HUES6 (cell line): ENCODE data around the gene SEMA5A.

ENCODE experiments used
- H3K27ac ChIP-seq: 2 replicates; pipeline ENCODE4 v1.7.0; 2013; ENCODE audit warnings: low read depth, mild to moderate bottlenecking, low read length, inconsistent platforms
- H3K27me3 ChIP-seq: 2 replicates; pipeline ENCODE4 v1.6.1; 2013; ENCODE audit warnings: low read length; ENCODE audit not compliant: control insufficient read depth, insufficient read depth
- H3K36me3 ChIP-seq: 2 replicates; pipeline ENCODE4 v1.6.1; 2013; ENCODE audit warnings: low read length; ENCODE audit not compliant: control insufficient read depth, insufficient read depth
- H3K4me1 ChIP-seq: 2 replicates; pipeline ENCODE4 v1.6.1; 2013; ENCODE audit warnings: low read length; ENCODE audit not compliant: control insufficient read depth, insufficient read depth
- H3K4me3 ChIP-seq: 2 replicates; pipeline ENCODE4 v1.5.1; 2013; ENCODE audit warnings: low read depth, low read length
- H3K9ac ChIP-seq: one replicate; pipeline ENCODE4 v1.6.1; 2013; ENCODE audit warnings: mild to moderate bottlenecking, low read length
- H3K9me3 ChIP-seq: 2 replicates; pipeline ENCODE4 v1.6.1; 2013; ENCODE audit warnings: low read depth, low read length; ENCODE audit not compliant: control insufficient read depth, insufficient read depth

SEMA5A gene

GRCh38 chr5:9115093-9115492, 430.8 kb downstream of the SEMA5A start:
- H3K27me3 ChIP-seq = no peaks in the 10 kb centered on the region
- H3K4me3 ChIP-seq = no peak overlapping the region
- H3K9ac ChIP-seq = no peak overlapping the region
- no peaks in the 10 kb centered on the region for H3K9me3 ChIP-seq
- H3K36me3 ChIP-seq = no peaks in the 10 kb centered on the region
- H3K27ac ChIP-seq = no peak overlapping the region
- no peaks in the 10 kb centered on the region for H3K4me1 ChIP-seq

GRCh38 chr5:9112520-9113291, 433.2 kb downstream of the SEMA5A start:
- Histone ChIP-seq H3K27ac (no peak overlapping the region), H3K9ac (no peak overlapping the region), H3K36me3 (no peaks in the 10 kb centered on the region; the same call in 1 of the 2 replicates)

GRCh38 chr5:9108162-9108561, 437.7 kb downstream of the SEMA5A start:
- Histone ChIP-seq H3K36me3 (no peaks in the 10 kb centered on the region; the same call in 1 of the 2 replicates), H3K4me1 (no peaks in the 10 kb centered on the region), H3K9me3 (no peaks in the 10 kb centered on the region), H3K4me3 (no peak overlapping the region), H3K9ac (no peak overlapping the region), H3K27ac (no peak overlapping the region), H3K27me3 (no peaks in the 10 kb centered on the region)

More at GRCh38 chr5:9112520-9113291, 433.2 kb downstream of the SEMA5A start:
- Histone ChIP-seq H3K9me3 (no peaks in the 10 kb centered on the region), H3K4me3 (no peak overlapping the region), H3K4me1 (no peaks in the 10 kb centered on the region), H3K27me3 (no peaks in the 10 kb centered on the region)

GRCh38 chr5:9105851-9106250, 440.0 kb downstream of the SEMA5A start:
- H3K9me3 ChIP-seq = no peaks in the 10 kb centered on the region
- H3K4me3 ChIP-seq = no peak overlapping the region
- no peaks in the 10 kb centered on the region for H3K27me3 ChIP-seq
- no peak overlapping the region for H3K27ac ChIP-seq
- no peaks in the 10 kb centered on the region; the same call in 1 of the 2 replicates for H3K36me3 ChIP-seq
- no peak overlapping the region for H3K9ac ChIP-seq
- H3K4me1 ChIP-seq = no peaks in the 10 kb centered on the region

- Histone ChIP-seq H3K9ac (no peak overlapping the region), H3K27ac (no peak overlapping the region), H3K27me3 (no peaks in the 10 kb centered on the region), H3K36me3 (no peaks in the 10 kb centered on the region; the same call in 1 of the 2 replicates), H3K4me1 (no peaks in the 10 kb centered on the region), H3K4me3 (no peak overlapping the region), H3K9me3 (no peaks in the 10 kb centered on the region)
These were observed 441.1 kb downstream of the SEMA5A start for GRCh38 chr5:9104571-9105339.

- Histone ChIP-seq H3K27me3 (no peaks in the 10 kb centered on the region), H3K4me1 (no peaks in the 10 kb centered on the region), H3K9ac (no peak overlapping the region), H3K9me3 (no peaks in the 10 kb centered on the region), H3K4me3 (no peak overlapping the region), H3K27ac (no peak overlapping the region), H3K36me3 (no peaks in the 10 kb centered on the region; the same call in 1 of the 2 replicates)
These were observed 442.6 kb downstream of the SEMA5A start for GRCh38 chr5:9103290-9103689.

GRCh38 chr5:9099689-9100088, 446.2 kb downstream of the SEMA5A start:
- H3K27me3 ChIP-seq = no peaks in the 10 kb centered on the region
- H3K4me1 ChIP-seq = no peaks in the 10 kb centered on the region
- H3K4me3 ChIP-seq = no peak overlapping the region
- H3K9ac ChIP-seq = no peak overlapping the region
- no peaks in the 10 kb centered on the region for H3K9me3 ChIP-seq
- no peak overlapping the region for H3K27ac ChIP-seq
- no peaks in the 10 kb centered on the region for H3K36me3 ChIP-seq

GRCh38 chr5:9098990-9099389, 446.9 kb downstream of the SEMA5A start:
- Histone ChIP-seq H3K9me3 (no peaks in the 10 kb centered on the region), H3K4me1 (no peaks in the 10 kb centered on the region), H3K36me3 (no peaks in the 10 kb centered on the region), H3K27ac (no peak overlapping the region), H3K4me3 (no peak overlapping the region), H3K9ac (no peak overlapping the region), H3K27me3 (no peaks in the 10 kb centered on the region)

GRCh38 chr5:9094582-9094981, 451.3 kb downstream of the SEMA5A start:
- Histone ChIP-seq H3K9me3 (no peaks in the 10 kb centered on the region), H3K4me3 (no peak overlapping the region), H3K4me1 (no peaks in the 10 kb centered on the region), H3K27ac (no peak overlapping the region), H3K27me3 (no peaks in the 10 kb centered on the region), H3K9ac (no peak overlapping the region), H3K36me3 (no peaks in the 10 kb centered on the region)

GRCh38 chr5:9091896-9092662, 453.8 kb downstream of the SEMA5A start:
- Histone ChIP-seq H3K9me3 (no peaks in the 10 kb centered on the region), H3K27me3 (no peaks in the 10 kb centered on the region)

More at GRCh38 chr5:9091896-9092662, 453.8 kb downstream of the SEMA5A start:
- H3K4me1 ChIP-seq = no peaks in the 10 kb centered on the region
- no peak overlapping the region for H3K9ac ChIP-seq
- no peaks in the 10 kb centered on the region for H3K36me3 ChIP-seq
- no peak overlapping the region for H3K27ac ChIP-seq
- no peak overlapping the region for H3K4me3 ChIP-seq
